RWPE2 (cell line): Measurements from ENCODE around the gene AWAT2.
A peak's percentile ranks its signal among the peaks of the same experiment; 100 is the strongest.

Source experiments
- ATAC-seq: fragments of 200-7000 bp; cut with Tn5 transposase; 3 replicates; pipeline ENCODE4 v1.9.1; 2021; ENCODE audit warnings: low read depth
- DNase-seq: peaks from one replicate; pipeline ENCODE4 v3.0.0-alpha.2; 2020; ENCODE audit warnings: low spot score
- H3K27ac ChIP-seq: fragments of 450-650 bp; 2 replicates; pipeline ENCODE4 v1.5.1; 2017; ENCODE audit warnings: mild to moderate bottlenecking; ENCODE audit not compliant: poor library complexity, severe bottlenecking
- H3K27me3 ChIP-seq: fragments of 250-450 bp; sonication (Bioruptor Pico); 2 replicates; pipeline ENCODE4 v1.5.1; 2021; ENCODE audit warnings: mild to moderate bottlenecking, moderate library complexity; ENCODE audit not compliant: insufficient read depth, poor library complexity, severe bottlenecking
- H3K36me3 ChIP-seq: fragments of 250-450 bp; sonication (Bioruptor Pico); 2 replicates; pipeline ENCODE4 v1.5.1; 2020; ENCODE audit warnings: low read depth, mild to moderate bottlenecking, moderate library complexity
- H3K4me1 ChIP-seq: fragments of 250-450 bp; sonication (Bioruptor Pico); 2 replicates; pipeline ENCODE4 v1.5.1; 2021; ENCODE audit warnings: mild to moderate bottlenecking, moderate library complexity; ENCODE audit not compliant: insufficient read depth, poor library complexity, severe bottlenecking
- H3K4me3 ChIP-seq: fragments of 250-450 bp; sonication (Bioruptor Pico); 2 replicates; pipeline ENCODE4 v1.5.1; 2021; ENCODE audit warnings: mild to moderate bottlenecking, moderate library complexity; ENCODE audit not compliant: severe bottlenecking
- H3K9me3 ChIP-seq: fragments of 250-450 bp; sonication (Bioruptor Pico); 2 replicates; pipeline ENCODE4 v1.5.1; 2021; ENCODE audit warnings: mild to moderate bottlenecking, moderate library complexity; ENCODE audit not compliant: severe bottlenecking
- CTCF ChIP-seq: fragments of 450-650 bp; IDR thresholded peaks from one replicate; pipeline ENCODE4 v1.5.1; 2017; ENCODE audit warnings: mild to moderate bottlenecking, moderate library complexity; ENCODE audit not compliant: poor library complexity, severe bottlenecking

AWAT2 gene

GRCh38 chrX:70052895-70053615 lies 3.3 kb upstream of the AWAT2 start:
- no peaks in the 10 kb centered on the region for H3K9me3 ChIP-seq
- H3K27ac ChIP-seq = no peak overlapping the region
- ATAC-seq = no peak
- DNase-seq = no peak
- H3K27me3 ChIP-seq = no peaks in the 10 kb centered on the region
- TF ChIP-seq CTCF = no peak
- no peaks in the 10 kb centered on the region for H3K36me3 ChIP-seq
- no peak overlapping the region for H3K4me3 ChIP-seq
- no peaks in the 10 kb centered on the region for H3K4me1 ChIP-seq

GRCh38 chrX:70049406-70049805 lies 332 bp downstream of the AWAT2 start:
- no peak for ATAC-seq
- Histone ChIP-seq H3K36me3 (no peaks in the 10 kb centered on the region), H3K4me1 (peaks cover 11% of the 10 kb centered on the region), H3K4me3 (no peak overlapping the region), H3K27ac (no peak overlapping the region), H3K27me3 (no peaks in the 10 kb centered on the region), H3K9me3 (no peaks in the 10 kb centered on the region)
- DNase-seq = no peak
- no peak for TF ChIP-seq CTCF

- no peaks in the 10 kb centered on the region for H3K9me3 ChIP-seq
- H3K36me3 ChIP-seq = no peaks in the 10 kb centered on the region
- peak; percentile 60 for ATAC-seq
- peak overlapping the region; percentile 52 for H3K27ac ChIP-seq
- H3K4me1 ChIP-seq = peaks cover 11% of the 10 kb centered on the region
- no peaks in the 10 kb centered on the region for H3K27me3 ChIP-seq
- no peak overlapping the region for H3K4me3 ChIP-seq
- TF ChIP-seq CTCF = no peak
- no peak for DNase-seq
These were observed 2.8 kb downstream of the AWAT2 start for GRCh38 chrX:70046978-70047377.

GRCh38 chrX:70044541-70045245 lies 5.0 kb downstream of the AWAT2 start:
- Histone ChIP-seq H3K27me3 (no peaks in the 10 kb centered on the region), H3K36me3 (no peaks in the 10 kb centered on the region), H3K4me3 (no peak overlapping the region), H3K4me1 (peaks cover 11% of the 10 kb centered on the region), H3K9me3 (no peaks in the 10 kb centered on the region), H3K27ac (no peak overlapping the region)
- no peak for TF ChIP-seq CTCF
- DNase-seq (no peak), ATAC-seq (no peak)

- Histone ChIP-seq H3K4me1 (peaks cover 11% of the 10 kb centered on the region), H3K27me3 (no peaks in the 10 kb centered on the region), H3K27ac (no peak overlapping the region), H3K9me3 (no peaks in the 10 kb centered on the region), H3K36me3 (no peaks in the 10 kb centered on the region), H3K4me3 (no peak overlapping the region)
- TF ChIP-seq CTCF = no peak
- ATAC-seq = no peak
- DNase-seq = no peak
These were observed 6.1 kb downstream of the AWAT2 start for GRCh38 chrX:70043685-70044084.
